Measurements from ENCODE around the gene ROR2.
"Not testable (repeated sequence)": the region's sequence is repeated elsewhere in the genome, so short reads cannot be mapped to it uniquely, and the experiment has no call there.

ROR2 gene

DNA sequence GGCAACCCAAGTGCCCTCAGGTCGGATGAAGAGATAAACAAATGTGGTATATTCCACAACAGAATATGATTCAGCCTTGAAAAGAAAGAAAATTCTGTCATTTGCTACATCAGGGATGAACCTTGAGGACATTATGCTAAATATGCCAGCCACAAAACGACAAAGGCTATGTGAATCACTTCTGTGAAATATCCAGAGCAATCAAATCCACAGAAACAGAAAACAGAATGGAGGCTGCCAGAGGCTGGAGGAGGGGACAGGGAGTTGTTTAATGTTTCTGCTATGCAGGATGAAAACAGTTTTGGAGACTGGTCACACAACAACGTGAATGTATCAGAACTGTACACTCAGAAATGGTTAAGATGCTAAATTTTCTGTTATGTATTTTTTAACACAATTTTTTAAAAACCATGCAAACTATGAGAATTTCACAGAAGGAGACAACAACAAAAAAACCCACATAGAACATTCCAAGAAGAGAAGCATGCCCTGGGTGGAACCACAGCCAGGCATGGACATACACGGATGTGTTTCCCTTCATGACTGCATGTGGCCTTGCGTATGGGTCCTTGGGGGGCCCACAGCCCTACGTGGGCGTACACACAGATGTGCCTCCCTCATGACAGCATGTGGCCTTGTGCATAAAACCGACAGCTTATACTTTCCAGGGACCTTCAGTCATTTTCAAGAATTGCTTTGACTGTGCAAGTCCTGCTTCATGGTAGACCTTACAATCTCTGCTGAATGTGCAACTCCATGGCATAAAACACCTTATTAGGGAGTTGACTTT is 146.7 kb downstream of the ROR2 start:
- in situ Hi-C loops (cut with MboI; ENCODE audit: low sequenced_read_pairs): no loop called here

DNA sequence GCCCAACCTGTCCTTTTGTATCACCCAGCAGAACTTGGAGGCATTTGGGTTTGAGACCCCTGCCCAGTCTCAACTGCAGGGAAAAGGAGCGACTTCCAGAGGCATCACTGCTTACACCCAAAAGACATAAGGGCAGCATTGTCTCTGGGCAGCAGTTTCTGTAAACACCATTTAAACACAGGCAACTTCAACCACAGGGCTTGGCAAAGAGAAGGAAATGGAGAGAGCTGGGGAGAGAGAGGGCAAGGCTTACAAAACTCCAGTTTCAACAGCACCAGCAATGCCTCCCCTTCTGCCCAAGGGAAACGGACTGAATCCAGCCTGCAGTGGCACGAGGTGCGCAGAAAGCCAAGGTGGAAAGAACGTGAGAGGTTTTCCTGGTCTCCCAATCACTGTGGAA is 147.6 kb downstream of the ROR2 start:
- in situ Hi-C loops (cut with MboI; ENCODE audit: low sequenced_read_pairs): no loop called here

DNA sequence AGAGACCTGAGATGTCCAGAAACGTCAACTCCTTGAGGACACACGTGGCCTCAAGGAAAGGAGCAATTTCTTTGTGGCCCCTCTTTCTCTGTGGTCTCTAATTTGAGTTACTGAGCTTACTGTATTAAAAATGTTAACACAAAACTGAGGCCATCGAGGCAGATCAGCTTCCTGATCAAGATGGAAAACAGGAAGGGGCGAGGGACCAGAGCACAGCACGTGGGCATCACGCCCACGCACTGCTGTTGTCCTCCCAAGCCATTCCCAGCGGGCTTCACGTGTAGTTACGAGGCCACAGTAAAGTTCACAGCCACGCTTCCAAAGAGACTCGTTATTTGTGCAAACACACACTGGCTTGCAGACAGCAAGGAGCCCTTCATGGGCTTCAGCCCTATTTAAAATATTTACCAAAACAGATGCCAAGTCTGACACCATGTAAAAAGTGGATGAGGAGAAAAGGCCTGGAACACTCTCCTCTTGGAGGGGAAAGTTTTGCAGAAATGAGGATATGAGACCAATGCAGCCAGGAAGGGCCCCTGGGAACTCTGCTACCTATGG is 149.5 kb downstream of the ROR2 start:
- in situ Hi-C loops (cut with MboI; ENCODE audit: low sequenced_read_pairs): no loop called here

DNA sequence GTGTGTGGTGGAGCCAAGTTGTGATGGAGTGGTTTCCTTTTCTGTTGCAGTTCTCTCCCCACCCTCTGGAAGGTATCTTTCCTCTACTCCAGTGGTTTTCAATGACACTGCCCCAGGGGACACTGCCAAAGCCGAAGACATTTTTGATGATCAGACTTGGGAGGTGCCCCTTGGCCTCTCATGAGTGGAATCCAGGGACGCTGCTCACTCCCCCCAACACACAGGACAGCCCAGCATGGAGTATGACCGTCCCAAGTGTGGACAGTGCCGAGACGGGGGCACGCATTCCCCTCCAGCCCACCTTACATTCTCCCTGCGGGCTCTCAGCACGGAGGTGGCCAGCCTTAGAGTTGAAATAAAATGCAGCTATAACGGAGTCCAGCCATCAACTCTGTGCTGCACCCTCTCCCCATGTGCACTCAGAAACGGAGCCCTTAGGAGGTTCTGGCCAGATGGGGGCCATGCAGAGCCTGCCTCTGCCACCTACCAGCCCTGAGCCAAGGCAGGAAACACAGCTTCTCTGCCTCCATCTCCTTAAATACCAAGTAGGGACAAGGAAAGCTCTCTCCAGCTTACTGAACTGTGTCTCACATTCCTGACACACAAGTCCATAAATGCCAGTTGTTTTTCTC is 150.8 kb downstream of the ROR2 start:
- in situ Hi-C loops (cut with MboI; ENCODE audit: low sequenced_read_pairs): no loop called here

- in situ Hi-C loops (cut with MboI; ENCODE audit: low sequenced_read_pairs): not testable (repeated sequence)
These were observed 151.5 kb downstream of the ROR2 start for GRCh38 chr9:91798273-91799112.

DNA sequence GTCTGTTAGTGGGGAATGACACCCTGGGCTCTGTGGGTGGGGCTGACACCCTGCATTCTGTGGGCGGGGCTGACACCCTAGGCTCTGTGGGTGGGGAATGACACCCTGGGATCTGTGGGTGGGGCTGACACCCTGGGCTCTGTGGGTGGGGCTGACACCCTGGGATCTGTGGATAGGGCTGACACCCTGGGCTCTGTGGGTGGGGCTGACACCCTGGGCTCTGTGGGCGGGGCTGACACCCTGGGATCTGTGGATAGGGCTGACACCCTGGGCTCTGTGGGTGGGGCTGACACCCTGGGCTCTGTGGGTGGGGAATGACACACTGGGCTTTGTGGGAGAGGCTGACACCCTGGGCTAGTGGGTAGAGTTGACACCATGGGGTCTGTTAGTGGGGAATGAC is 152.5 kb downstream of the ROR2 start:
- in situ Hi-C loops (cut with MboI; ENCODE audit: low sequenced_read_pairs): not testable (repeated sequence)

DNA sequence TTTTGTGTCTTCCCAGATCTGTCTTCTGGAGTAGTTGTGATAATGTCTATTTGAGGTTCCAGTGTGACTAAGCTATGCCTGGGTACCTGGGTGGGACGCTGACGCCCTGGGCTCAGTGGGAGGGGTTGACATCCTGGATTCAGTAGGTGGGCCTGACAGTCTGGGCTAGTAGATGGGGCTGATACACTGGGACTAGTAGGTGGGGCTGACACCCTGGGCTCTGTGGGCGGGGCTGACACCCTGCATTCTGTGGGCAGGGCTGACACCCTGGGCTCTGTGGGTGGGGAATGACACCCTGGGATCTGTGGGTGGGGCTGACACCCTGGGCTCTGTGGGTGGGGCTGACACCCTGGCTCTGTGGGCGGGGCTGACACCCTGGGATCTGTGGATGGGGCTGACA is 153.5 kb downstream of the ROR2 start:
- in situ Hi-C loops (cut with MboI; ENCODE audit: low sequenced_read_pairs): not testable (repeated sequence)

DNA sequence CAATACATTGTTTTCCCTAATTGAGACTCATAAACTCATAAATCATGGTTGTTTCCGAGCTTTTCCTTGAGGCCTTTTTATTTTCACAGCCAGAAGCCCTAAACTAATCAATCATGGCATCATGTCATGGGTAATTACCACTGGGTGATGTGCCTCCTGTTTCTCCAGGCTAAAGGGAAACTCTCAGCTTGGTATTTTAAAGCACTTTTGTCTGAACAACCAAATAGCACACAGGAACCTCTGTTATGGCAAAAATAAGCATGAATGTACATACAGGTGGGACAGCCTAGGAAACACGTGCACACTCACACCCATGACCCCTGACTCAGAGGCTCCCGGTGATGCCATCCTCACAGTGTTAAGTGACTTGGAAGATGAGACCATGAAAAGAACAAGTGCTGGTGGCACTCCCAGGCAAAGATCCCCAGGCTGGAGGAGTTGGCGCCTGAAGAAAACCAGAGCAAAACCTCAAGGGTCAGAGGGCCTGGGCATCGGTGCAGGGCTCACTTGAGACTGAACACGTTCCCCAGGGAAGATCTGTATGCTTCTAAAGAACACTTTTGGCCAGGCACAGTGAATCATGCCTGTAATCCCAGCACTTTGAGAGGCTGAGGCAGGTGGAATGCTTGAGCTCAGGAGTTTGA is 154.3 kb downstream of the ROR2 start:
- in situ Hi-C loops (cut with MboI; ENCODE audit: low sequenced_read_pairs): no loop called here

GRCh38 chr9:91793371-91793770 is 156.7 kb downstream of the ROR2 start:
- in situ Hi-C loops (cut with MboI; ENCODE audit: low sequenced_read_pairs): not testable (repeated sequence)

- in situ Hi-C loops (cut with MboI; ENCODE audit: low sequenced_read_pairs): no loop called here
These were observed 159.1 kb downstream of the ROR2 start for GRCh38 chr9:91790917-91791316.

DNA sequence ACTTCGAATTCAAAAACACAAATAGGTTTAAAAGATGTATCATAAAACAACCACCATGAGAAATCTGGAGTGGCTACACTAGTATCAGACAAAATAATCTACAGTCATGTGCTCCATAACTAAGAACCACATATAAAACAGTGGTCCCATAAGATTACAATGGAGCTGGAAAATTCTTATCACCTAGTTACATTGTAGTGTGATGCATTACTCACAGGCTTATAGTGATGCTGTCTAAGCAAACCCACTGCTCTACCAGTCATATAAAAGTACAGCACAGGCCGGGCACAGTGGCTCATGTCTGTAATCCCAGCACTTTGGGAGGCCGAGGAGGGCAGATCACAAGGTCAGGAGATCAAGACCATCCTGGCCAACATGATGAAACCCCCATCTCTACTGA is 160.1 kb downstream of the ROR2 start:
- in situ Hi-C loops (cut with MboI; ENCODE audit: low sequenced_read_pairs): no loop called here

DNA sequence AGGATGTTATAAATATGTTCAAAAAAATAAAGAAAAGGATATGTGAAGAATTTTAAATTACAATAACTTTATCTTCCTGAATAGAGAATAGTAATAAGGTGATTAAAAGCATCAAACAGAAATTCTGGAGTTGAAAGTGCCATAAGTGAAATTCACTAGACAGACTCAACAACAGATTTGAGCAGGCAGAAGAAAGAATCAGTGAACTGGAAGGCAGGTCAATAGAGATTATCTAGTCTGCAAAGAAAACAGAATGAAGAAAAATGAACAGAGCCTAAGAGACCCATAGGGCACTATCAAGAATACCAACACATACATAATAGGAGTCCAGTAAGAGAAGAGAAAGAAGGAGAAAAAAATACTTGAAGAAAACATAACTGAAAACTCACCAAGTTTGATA is 162.1 kb downstream of the ROR2 start:
- in situ Hi-C loops (cut with MboI; ENCODE audit: low sequenced_read_pairs): no loop called here

DNA sequence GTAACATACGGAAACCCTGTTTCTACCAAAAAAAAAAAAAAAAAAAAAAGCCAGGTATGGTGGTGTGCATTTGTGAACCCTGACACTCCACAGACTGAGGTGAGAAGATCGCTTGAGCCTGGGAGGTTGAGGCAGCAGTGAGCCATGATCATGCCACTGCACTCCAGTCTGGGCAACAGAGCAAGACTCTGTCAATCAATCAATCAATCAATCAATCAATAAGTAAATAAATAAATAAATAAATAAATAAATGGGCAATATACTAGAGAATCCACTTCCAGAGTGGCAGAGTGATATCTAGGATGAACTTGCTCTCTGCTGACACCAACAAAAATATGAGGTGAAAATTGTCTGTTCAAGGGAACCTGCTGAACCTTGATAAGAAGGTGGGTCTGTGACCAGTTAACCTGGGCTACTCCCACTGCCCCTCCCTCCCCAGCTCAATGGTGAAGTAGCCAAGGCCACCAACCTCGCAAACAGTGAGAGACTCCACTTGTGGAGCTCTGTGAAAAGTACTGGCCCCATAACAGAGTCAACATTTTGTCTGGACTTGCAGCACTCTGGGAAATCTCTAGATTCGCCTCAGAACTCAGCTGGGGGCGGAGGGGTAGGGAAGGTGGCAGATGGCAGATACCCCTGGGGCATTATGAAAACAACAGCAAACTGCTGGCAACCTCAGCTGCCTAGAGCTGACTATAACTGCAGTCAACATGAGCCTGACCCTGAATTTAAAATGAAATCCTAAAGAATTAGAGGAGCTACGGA is 163.7 kb downstream of the ROR2 start:
- in situ Hi-C loops (cut with MboI; ENCODE audit: low sequenced_read_pairs): no loop called here

DNA sequence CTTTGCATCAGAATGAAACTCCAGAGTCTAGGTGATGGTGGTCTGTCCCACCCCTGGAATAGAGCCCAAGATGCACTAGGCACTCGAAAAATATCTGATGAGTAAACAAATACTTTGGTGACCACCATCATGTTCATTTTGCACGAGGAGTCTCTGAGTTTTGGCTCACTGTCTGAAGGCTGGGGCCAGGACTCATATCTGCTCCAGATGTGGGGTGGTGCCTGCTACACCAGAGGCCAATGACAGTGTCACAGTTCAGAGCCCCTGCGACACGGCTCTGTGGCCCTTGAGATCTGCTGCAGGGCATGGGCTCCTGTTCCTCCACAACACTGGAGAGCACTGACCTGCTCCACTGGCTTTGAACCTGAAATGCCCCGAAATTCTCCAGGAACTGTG is 164.6 kb downstream of the ROR2 start:
- in situ Hi-C loops (cut with MboI; ENCODE audit: low sequenced_read_pairs): no loop called here

- in situ Hi-C loops (cut with MboI; ENCODE audit: low sequenced_read_pairs): no loop called here
These were observed 165.2 kb downstream of the ROR2 start for GRCh38 chr9:91784673-91785446.

DNA sequence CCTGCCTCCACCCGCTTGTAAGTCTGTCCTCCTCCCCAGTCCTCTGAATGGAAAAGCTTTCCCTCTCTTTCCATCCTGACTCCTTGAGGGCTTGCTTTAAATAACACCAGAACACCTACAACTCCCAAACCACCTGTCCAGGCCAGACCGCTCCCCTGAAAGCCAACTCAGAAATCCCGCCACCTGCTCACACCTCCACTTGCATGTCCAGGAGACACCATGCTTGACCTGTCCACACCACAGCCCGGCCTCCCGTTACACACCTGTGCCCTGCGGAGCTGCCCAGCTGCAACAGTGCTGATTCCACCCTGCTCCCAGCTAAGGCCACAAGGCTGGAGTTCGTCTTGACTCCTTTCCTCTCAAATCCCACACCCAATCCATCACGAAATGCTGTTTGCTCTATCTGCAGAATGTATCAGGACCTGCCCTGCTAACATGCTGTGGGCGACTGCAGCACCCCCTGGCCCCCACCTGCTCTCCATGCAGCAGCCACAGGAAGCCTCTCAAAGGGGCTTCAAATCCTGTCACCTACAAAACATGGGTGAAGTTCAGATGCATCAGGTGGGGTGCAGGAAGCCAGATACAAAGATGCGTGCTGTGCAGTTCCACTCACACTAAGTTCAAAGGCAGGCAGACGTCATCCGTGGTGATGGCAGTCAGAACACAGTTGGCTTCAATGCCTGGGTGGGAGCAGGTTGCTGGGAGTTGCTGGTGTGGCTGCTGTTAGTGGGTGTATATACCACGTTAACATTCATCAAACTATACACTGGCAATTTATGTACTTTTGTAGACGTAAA is 166.0 kb downstream of the ROR2 start:
- in situ Hi-C loops (cut with MboI; ENCODE audit: low sequenced_read_pairs): no loop called here

- in situ Hi-C loops (cut with MboI; ENCODE audit: low sequenced_read_pairs): no loop called here
These were observed 166.6 kb downstream of the ROR2 start for GRCh38 chr9:91783411-91783810.

DNA sequence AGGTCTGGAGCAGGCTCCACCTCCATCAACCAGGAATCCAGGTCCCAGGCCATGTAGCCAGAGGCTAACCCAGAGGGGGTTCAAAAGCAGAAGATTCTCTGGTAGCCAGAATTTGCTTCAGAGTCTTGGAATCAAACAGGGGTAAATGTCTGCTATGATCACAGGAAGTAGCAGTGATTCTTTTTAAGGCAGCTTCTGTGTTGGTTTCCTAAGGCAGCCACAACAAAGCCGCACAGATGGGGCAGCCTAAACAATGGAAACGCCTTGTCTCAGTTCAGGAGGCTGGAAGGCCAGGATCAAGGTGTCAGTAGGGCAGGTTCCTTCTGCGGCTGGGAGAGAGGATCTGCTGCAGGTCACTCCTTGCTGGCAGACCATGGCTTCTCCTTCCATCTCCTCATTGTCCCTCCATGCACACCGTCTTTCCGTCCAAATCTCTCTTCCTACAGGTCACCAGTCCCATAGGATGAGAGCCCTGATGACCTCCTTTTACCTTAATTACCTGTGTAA is 167.3 kb downstream of the ROR2 start:
- in situ Hi-C loops (cut with MboI; ENCODE audit: low sequenced_read_pairs): no loop called here
